HCT116 (cell line): Measurements from ENCODE around the gene KIRREL2. TPM values are rescaled to one million over a fixed set of nuclear protein-coding genes. Genes with fewer than 3 reads are reported as not detected.

ENCODE experiments used
- ATAC-seq: fragments of 200-7000 bp; cut with Tn5 transposase; 2 replicates; pipeline ENCODE4 v1.9.1; 2020; ENCODE audit warnings: mild to moderate bottlenecking, moderate library complexity
- BruUV-seq: library from RNA; stranded (reverse); fragments of 400-500 nt; replicated peaks from 2 replicates; lab custom pipeline; 2021; lab: Mats Ljungman, UMichigan
- CTCF ChIA-PET: fragments of 300-600 bp; sonication (Branson Sonifier 250); formaldehyde crosslinking; loops from one replicate; lab custom pipeline; 2021; ENCODE audit warnings: antibody characterized with exemption; lab: Charles Lee
- POLR2A ChIA-PET: fragments of 300-600, 350-600 bp; sonication (Branson Sonifier 250); formaldehyde crosslinking; loops from one replicate; lab custom pipeline; 2021; ENCODE audit warnings: antibody characterized with exemption; lab: Charles Lee
- RAD21 ChIA-PET, 2 experiments: fragments of 300-600 bp; sonication (Branson Sonifier 250); formaldehyde crosslinking; loops; one replicate each; lab custom pipeline; 2023; ENCODE audit warnings: low total read pairs in 2 of 2; ENCODE audit not compliant: uncharacterized antibody in 2 of 2, unreplicated experiment in 2 of 2, low non-redundant PET in 1 of 2; lab: Charles Lee
- DNase-seq: peaks from one replicate; pipeline ENCODE4 v3.0.0-alpha.2; 2010; ENCODE audit warnings: low read depth, low spot score
- H2AFZ ChIP-seq: fragments of 200-600 bp; shearing (Covaris generic), sonication (generic); 2 replicates; pipeline ENCODE4 v1.6.1; 2017; ENCODE audit warnings: low read depth, mixed run types, mixed read lengths, antibody characterized with exemption, low read length; ENCODE audit not compliant: poor library complexity, severe bottlenecking
- H3K27ac ChIP-seq: 2 replicates; pipeline ENCODE4 v1.5.1; 2012; ENCODE audit warnings: low read depth, low read length
- H3K27me3 ChIP-seq: fragments of 200-600 bp; sonication (generic); 2 replicates; pipeline ENCODE4 v1.6.1; 2016; ENCODE audit warnings: mixed run types, low read length, mixed read lengths; ENCODE audit not compliant: insufficient read depth
- H3K36me3 ChIP-seq, 2 experiments: fragments of 200-500 bp in 1 of 2; fragments of 200-600 bp in 1 of 2; sonication (Bioruptor generic) in 1 of 2; sonication (generic) in 1 of 2; 2 replicates each; pipeline versions ENCODE4 v1.5.1 to v1.6.1; 2014 to 2016; ENCODE audit warnings: low read length in 2 of 2, inconsistent platforms in 1 of 2, mixed read lengths in 1 of 2, mixed run types in 1 of 2; ENCODE audit not compliant: insufficient read depth in 2 of 2, control insufficient read depth in 1 of 2
- H3K4me1 ChIP-seq, 2 experiments: fragments of 200-600 bp in 1 of 2; sonication (generic) in 1 of 2; 2 replicates each; pipeline versions ENCODE4 v1.5.1 to v1.6.1; 2012 to 2017; ENCODE audit warnings: low read length in 2 of 2, inconsistent platforms in 1 of 2, mild to moderate bottlenecking in 1 of 2, mixed read lengths in 1 of 2, mixed run types in 1 of 2, moderate library complexity in 1 of 2; ENCODE audit not compliant: insufficient read depth in 2 of 2, control insufficient read depth in 1 of 2
- H3K4me2 ChIP-seq: fragments of 200-600 bp; sonication (generic); 2 replicates; pipeline ENCODE4 v1.6.1; 2017; ENCODE audit warnings: mixed run types, low read length, mixed read lengths
- H3K4me3 ChIP-seq, 2 experiments: fragments of 200-600 bp in 1 of 2; sonication (generic) in 1 of 2; replicated peaks in 1 of 2; 2 replicates each; pipeline ENCODE4 v1.5.1; 2011 to 2016; ENCODE audit warnings: low read length in 2 of 2, control low read depth in 1 of 2, low read depth in 1 of 2, mild to moderate bottlenecking in 1 of 2, mixed read lengths in 1 of 2, mixed run types in 1 of 2
- H3K79me2 ChIP-seq: fragments of 200-600 bp; sonication (generic); 2 replicates; pipeline ENCODE4 v1.6.1; 2017; ENCODE audit warnings: mild to moderate bottlenecking, mixed run types, low read length, moderate library complexity, mixed read lengths; ENCODE audit not compliant: insufficient read depth
- H3K9ac ChIP-seq: fragments of 200-600 bp; sonication (generic); 2 replicates; pipeline ENCODE4 v1.6.1; 2016; ENCODE audit warnings: low read length, mixed read lengths
- H3K9me2 ChIP-seq: fragments of 200-600 bp; sonication (generic), shearing (Covaris generic); 2 replicates; pipeline ENCODE4 v1.6.1; 2017; ENCODE audit warnings: mixed run types, mild to moderate bottlenecking, moderate library complexity; ENCODE audit not compliant: insufficient read depth
- H3K9me3 ChIP-seq, 2 experiments: fragments of 200-500 bp in 1 of 2; fragments of 200-600 bp in 1 of 2; sonication (Bioruptor generic) in 1 of 2; sonication (generic) in 1 of 2; 2 replicates each; pipeline ENCODE4 v1.6.1; 2014 to 2017; ENCODE audit warnings: low read length in 2 of 2, mixed read lengths in 2 of 2, inconsistent platforms in 1 of 2, low read depth in 1 of 2, mild to moderate bottlenecking in 1 of 2, mixed run types in 1 of 2, moderate library complexity in 1 of 2; ENCODE audit not compliant: control insufficient read depth in 1 of 2, insufficient read depth in 1 of 2
- H4K20me1 ChIP-seq: fragments of 200-600 bp; sonication (generic), shearing (Covaris generic); 2 replicates; pipeline ENCODE4 v1.6.1; 2017; ENCODE audit warnings: mixed run types, mild to moderate bottlenecking, moderate library complexity; ENCODE audit not compliant: insufficient read depth
- CBX3 ChIP-seq: IDR thresholded peaks from 2 replicates; pipeline ENCODE4 v1.6.1; 2012; ENCODE audit warnings: low read depth
- CEBPB ChIP-seq: IDR thresholded peaks from 2 replicates; pipeline ENCODE4 v1.6.1; 2012; ENCODE audit warnings: low read depth
- EGR1 ChIP-seq: IDR thresholded peaks from 2 replicates; pipeline ENCODE4 v1.6.1; 2012; ENCODE audit warnings: low read depth
- ELF1 ChIP-seq: IDR thresholded peaks from 2 replicates; pipeline ENCODE4 v1.6.1; 2012; ENCODE audit warnings: low read depth, borderline replicate concordance
- JUND ChIP-seq: IDR thresholded peaks from 2 replicates; pipeline ENCODE4 v1.6.1; 2012
- POLR2A ChIP-seq: IDR thresholded peaks from 2 replicates; pipeline ENCODE4 v1.7.0; 2011; ENCODE audit warnings: borderline replicate concordance; ENCODE audit not compliant: insufficient read depth, insufficient read length; ENCODE audit errors: extremely low read depth
- POLR2AphosphoS5 ChIP-seq: IDR thresholded peaks from 2 replicates; pipeline ENCODE4 v1.6.1; 2011; ENCODE audit warnings: mild to moderate bottlenecking, low read depth, low read length, moderate library complexity
- SIN3A ChIP-seq: IDR thresholded peaks from 2 replicates; pipeline ENCODE4 v1.6.1; 2012; ENCODE audit warnings: low read depth
- SP1 ChIP-seq: IDR thresholded peaks from 2 replicates; pipeline ENCODE4 v1.6.1; 2012; ENCODE audit warnings: low read depth
- SRF ChIP-seq: IDR thresholded peaks from 2 replicates; pipeline ENCODE4 v1.6.1; 2012; ENCODE audit warnings: low read depth
- TCF7L2 ChIP-seq: IDR thresholded peaks from 2 replicates; pipeline ENCODE4 v1.7.0; 2011; ENCODE audit warnings: borderline replicate concordance, inconsistent platforms; ENCODE audit not compliant: insufficient read depth, insufficient read length; ENCODE audit errors: extremely low read depth
- ZFX ChIP-seq: fragments of 450-650 bp; IDR thresholded peaks from 2 replicates; pipeline ENCODE4 v1.6.1; 2017
- intact Hi-C: fragments of 100-400 bp; cut with micrococcal nuclease; formaldehyde crosslinking; loops from 2 replicates; pipeline ENCODE4 v1.10.0; 2022
- total RNA-seq: library from RNA; stranded (reverse); gene quantifications from one replicate; pipeline ENCODE4 v1.2.1, GENCODE V29; 2021; ENCODE audit not compliant: unreplicated experiment
- TF ChIP-seq, protein P1 (sequence below): IDR thresholded peaks from 2 replicates; pipeline ENCODE4 v1.6.1; 2012; ENCODE audit warnings: low read depth

The KIRREL2 gene
- total RNA-seq, 1 experiment from 2014 or later = 1.3 TPM

DNA sequence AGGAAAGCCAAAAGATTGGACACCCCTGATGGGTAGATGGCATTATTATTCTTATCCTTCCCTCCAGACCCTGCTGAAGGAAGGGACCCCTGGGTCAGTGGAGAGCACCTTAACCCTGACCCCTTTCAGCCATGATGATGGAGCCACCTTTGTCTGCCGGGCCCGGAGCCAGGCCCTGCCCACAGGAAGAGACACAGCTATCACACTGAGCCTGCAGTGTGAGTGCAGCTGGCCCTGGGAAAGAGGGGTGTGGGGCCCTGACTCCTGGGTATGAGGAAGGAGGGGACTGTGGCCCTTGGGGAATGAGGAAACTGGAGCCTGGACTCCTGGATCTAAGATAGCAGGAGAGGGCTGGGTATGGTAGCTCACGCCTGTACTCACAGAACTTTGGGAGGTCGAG, 2.7 kb downstream of the KIRREL2 start:
- no peaks in the 10 kb centered on the region for H4K20me1 ChIP-seq
- DNase-seq = no peak
- H3K27me3 ChIP-seq = no peaks in the 10 kb centered on the region
- intact Hi-C loops = no loop called here
- H3K79me2 ChIP-seq = no peaks in the 10 kb centered on the region
- RAD21 ChIA-PET = no interaction called here
- no peak overlapping the region for H3K4me2 ChIP-seq
- H3K9me2 ChIP-seq = no peaks in the 10 kb centered on the region
- BruUV-seq = no TSS peak
- H3K4me3 ChIP-seq = no peak overlapping the region
- H3K9ac ChIP-seq = no peak overlapping the region
- CTCF ChIA-PET = no interaction called here
- POLR2A ChIA-PET = interaction anchor here (0.9 kb wide), 1 partner anchor 10 kb away, joined by 3 read pairs; no protein-coding TSS in a partner anchor
- peaks cover 2 to 15% of the 10 kb centered on the region in 2 experiments; a peak in 3 of 4 replicates for H3K4me1 ChIP-seq
- H2AFZ ChIP-seq = no peak overlapping the region
- no peak overlapping the region for H3K27ac ChIP-seq
- TF ChIP-seq ELF1 = no peak
- TF ChIP-seq CEBPB = no peak
- TF ChIP-seq SIN3A = no peak
- no peak for TF ChIP-seq SP1
- TF ChIP-seq SRF = no peak
- no peak for TF ChIP-seq TCF7L2
- TF ChIP-seq POLR2AphosphoS5 = no peak
- TF ChIP-seq JUND = no peak
- TF ChIP-seq, protein P1, sequence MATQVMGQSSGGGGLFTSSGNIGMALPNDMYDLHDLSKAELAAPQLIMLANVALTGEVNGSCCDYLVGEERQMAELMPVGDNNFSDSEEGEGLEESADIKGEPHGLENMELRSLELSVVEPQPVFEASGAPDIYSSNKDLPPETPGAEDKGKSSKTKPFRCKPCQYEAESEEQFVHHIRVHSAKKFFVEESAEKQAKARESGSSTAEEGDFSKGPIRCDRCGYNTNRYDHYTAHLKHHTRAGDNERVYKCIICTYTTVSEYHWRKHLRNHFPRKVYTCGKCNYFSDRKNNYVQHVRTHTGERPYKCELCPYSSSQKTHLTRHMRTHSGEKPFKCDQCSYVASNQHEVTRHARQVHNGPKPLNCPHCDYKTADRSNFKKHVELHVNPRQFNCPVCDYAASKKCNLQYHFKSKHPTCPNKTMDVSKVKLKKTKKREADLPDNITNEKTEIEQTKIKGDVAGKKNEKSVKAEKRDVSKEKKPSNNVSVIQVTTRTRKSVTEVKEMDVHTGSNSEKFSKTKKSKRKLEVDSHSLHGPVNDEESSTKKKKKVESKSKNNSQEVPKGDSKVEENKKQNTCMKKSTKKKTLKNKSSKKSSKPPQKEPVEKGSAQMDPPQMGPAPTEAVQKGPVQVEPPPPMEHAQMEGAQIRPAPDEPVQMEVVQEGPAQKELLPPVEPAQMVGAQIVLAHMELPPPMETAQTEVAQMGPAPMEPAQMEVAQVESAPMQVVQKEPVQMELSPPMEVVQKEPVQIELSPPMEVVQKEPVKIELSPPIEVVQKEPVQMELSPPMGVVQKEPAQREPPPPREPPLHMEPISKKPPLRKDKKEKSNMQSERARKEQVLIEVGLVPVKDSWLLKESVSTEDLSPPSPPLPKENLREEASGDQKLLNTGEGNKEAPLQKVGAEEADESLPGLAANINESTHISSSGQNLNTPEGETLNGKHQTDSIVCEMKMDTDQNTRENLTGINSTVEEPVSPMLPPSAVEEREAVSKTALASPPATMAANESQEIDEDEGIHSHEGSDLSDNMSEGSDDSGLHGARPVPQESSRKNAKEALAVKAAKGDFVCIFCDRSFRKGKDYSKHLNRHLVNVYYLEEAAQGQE = no peak
- no peak for TF ChIP-seq ZFX
- TF ChIP-seq CBX3 = no peak
- no peak for TF ChIP-seq EGR1
- no peak for TF ChIP-seq POLR2A
- ATAC-seq = no peak
- no peaks in the 10 kb centered on the region for H3K9me3 ChIP-seq
- no peaks in the 10 kb centered on the region for H3K36me3 ChIP-seq
